ENCODE measurements around the gene DSCAM.
"Not testable (repeated sequence)": the region's sequence is repeated elsewhere in the genome, so short reads cannot be mapped to it uniquely, and the experiment has no call there.

The DSCAM gene

GRCh38 chr21:40472013-40472412 is 374.9 kb downstream of the DSCAM start:
- in situ Hi-C loops (cut with MboI; ENCODE audit: low sequenced_read_pairs), result loop anchor here (25.0 kb wide), 1 partner anchor 590 kb away; no protein-coding TSS in a partner anchor

DNA sequence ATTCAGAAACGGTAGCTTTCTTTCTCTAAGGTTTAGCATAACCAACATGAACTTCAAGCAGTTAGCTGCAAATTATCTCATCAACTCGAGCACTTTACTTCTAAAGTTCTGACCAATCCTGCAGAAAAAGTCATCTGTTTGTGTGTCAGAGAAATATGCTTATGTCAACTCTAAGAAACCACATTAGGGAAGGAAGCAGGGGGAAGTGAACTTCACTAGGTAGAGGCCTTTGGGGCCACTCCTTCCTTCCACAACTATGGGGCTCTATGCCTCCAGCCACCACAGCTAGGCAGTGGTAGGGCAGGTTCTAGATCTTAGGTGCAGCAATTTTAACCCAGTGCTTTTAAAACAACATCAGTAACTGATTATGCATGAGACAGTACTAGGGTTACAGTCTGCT is 375.9 kb downstream of the DSCAM start:
- in situ Hi-C loops (cut with MboI; ENCODE audit: low sequenced_read_pairs), result loop anchor here (25.0 kb wide), 1 partner anchor 591 kb away; no protein-coding TSS in a partner anchor

GRCh38 chr21:40466893-40467483 is 380.0 kb downstream of the DSCAM start:
- in situ Hi-C loops (cut with MboI; ENCODE audit: low sequenced_read_pairs), result loop anchor here (25.0 kb wide), 1 partner anchor 595 kb away; no protein-coding TSS in a partner anchor

GRCh38 chr21:40465382-40465781 is 381.6 kb downstream of the DSCAM start:
- in situ Hi-C loops (cut with MboI; ENCODE audit: low sequenced_read_pairs), result loop anchor here (25.0 kb wide), 1 partner anchor 597 kb away; no protein-coding TSS in a partner anchor

DNA sequence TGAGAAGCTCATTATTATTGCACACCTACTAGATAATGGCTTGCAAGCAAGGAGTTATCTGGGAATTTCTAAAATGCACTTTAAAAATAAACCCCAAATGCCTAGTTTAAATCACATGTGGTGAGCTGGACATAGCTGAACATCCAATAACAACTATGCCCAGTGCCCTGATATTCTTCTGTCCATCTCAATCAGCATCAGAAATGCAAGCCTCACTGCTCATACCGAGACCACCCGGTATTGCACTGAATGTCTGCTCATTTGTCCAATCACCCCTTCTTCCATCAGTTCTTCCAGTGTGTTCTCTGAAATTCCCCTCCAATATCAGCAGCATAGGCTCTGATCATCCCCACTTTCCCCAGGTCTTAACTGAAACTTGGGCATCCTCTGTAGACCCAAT is 383.8 kb downstream of the DSCAM start:
- in situ Hi-C loops (cut with MboI; ENCODE audit: low sequenced_read_pairs), result loop anchor here (25.0 kb wide), 1 partner anchor 599 kb away; no protein-coding TSS in a partner anchor

DNA sequence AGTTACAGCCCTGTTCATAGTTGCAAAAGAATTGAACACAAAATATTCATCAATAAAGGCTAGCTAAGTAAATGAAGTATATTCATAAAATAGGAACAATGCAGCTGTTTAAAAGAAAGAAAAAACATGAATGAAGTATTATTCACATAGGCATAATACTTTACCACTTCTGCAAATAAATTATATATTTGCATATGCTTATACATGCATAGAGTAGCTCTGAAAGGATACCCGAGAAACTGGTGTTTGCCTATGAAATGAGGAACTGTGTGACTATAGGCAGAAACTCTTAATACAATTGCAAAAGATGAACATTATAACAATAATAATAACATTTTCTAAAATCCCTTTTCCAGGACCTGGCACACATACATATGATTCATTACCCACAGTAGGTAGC is 385.9 kb downstream of the DSCAM start:
- in situ Hi-C loops (cut with MboI; ENCODE audit: low sequenced_read_pairs), result loop anchor here (25.0 kb wide), 1 partner anchor 601 kb away; no protein-coding TSS in a partner anchor

DNA sequence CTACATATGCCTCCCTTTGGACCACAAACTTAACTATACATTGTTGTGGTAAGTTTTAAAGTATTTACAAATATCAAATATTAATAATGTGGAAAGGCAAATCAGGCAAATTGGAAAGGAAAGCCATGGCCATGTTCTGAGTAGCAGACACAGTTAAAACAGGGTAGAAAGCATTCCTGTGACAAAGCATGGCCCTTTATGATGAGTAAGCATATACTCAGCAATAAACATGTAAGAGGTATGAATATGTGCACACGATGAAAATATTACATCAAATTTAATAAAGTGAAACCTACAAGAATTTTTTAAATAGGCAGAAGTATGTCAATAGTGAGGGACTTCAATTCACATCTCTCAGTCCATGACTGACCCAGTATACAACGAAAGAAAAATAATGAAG is 389.2 kb downstream of the DSCAM start:
- in situ Hi-C loops (cut with MboI; ENCODE audit: low sequenced_read_pairs), result loop anchor here (25.0 kb wide), 1 partner anchor 605 kb away; no protein-coding TSS in a partner anchor

DNA sequence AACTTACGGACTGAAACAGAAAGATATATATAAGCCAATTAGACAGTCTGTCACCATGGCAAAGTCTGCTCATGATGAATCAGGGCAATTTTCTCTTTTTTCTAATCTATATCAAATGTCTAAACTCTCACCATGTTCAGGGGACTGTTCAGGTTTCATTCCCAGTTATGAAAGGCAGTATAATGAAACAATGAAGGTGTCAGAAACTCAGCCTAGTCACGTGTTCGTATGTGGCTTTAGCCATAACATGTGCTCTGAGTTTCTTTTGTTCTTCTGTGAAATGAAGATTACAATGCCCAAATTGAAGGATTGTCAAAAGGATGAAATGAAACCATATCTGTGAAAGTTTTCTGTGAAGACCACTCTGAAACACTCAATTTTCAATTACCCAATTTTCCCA is 392.9 kb downstream of the DSCAM start:
- in situ Hi-C loops (cut with MboI; ENCODE audit: low sequenced_read_pairs), result loop anchor here (25.0 kb wide), 1 partner anchor 608 kb away; no protein-coding TSS in a partner anchor

- in situ Hi-C loops (cut with MboI; ENCODE audit: low sequenced_read_pairs), result loop anchor here (25.0 kb wide), 1 partner anchor 609 kb away; no protein-coding TSS in a partner anchor
Measured at GRCh38 chr21:40453183-40453582, 393.8 kb downstream of the DSCAM start.

DNA sequence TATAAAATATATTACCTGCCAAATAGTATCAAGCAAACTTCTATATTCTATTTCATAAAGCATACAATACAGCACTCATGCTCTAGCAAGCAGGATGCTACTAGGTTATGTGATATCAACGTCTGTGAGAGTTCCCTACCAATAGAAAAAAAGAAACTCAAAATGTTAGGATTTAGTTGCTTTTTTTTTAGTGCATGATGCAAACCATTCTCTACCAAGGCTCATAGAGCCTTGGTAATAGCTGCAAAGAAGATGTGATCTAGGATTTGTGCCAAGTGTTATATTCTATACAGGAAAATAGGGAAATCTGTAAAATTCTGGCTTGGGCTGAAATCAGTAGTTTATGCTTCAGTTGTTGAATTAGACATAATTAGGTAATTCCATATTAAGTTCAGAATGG is 394.4 kb downstream of the DSCAM start:
- in situ Hi-C loops (cut with MboI; ENCODE audit: low sequenced_read_pairs), result loop anchor here (25.0 kb wide), 1 partner anchor 610 kb away; no protein-coding TSS in a partner anchor

DNA sequence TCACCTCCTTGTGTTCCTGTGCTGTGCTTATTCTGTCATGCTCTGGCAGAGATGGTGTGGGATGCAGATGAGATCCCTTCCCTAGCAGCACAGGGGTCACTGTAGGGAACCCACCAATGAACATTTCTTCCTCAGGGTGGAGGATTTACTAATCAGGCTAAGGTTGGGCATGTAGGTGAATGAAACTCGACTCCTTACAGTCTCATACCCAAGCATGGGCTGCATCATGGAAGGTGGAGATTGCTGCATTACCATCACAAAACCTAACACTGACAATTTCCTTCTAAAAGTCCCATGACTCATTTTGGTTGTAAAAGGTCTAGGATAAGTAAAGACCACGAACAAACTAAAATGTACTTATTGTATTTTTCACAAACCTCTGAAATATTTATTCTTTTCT is 399.9 kb downstream of the DSCAM start:
- in situ Hi-C loops (cut with MboI; ENCODE audit: low sequenced_read_pairs), result no loop called here

DNA sequence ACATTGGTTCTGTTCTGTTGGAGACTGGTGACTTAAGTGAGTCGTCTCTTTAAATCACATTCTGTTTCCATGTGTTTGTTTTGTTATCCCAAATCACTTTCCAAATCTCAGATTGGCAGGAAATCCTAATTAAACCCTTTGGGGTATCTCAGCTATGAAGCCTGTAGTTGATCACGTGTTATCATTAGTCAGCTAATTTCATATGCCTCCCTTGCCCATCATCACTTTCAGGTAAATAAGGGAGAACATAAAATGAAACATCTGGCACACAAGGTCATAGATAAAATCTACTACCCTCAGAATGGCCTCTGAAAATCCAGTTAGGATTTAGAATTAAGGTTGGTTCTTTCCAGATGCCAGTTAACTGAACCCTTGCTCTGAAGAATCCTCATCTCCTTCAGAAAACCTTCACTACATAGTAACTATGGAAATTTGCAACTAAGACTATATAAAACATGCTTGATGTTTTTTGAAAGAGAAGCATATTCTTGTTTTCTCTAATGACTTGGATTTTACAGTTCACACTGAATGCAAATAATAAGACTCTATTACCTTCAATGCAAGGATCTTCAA is 401.5 kb downstream of the DSCAM start:
- in situ Hi-C loops (cut with MboI; ENCODE audit: low sequenced_read_pairs), result no loop called here

DNA sequence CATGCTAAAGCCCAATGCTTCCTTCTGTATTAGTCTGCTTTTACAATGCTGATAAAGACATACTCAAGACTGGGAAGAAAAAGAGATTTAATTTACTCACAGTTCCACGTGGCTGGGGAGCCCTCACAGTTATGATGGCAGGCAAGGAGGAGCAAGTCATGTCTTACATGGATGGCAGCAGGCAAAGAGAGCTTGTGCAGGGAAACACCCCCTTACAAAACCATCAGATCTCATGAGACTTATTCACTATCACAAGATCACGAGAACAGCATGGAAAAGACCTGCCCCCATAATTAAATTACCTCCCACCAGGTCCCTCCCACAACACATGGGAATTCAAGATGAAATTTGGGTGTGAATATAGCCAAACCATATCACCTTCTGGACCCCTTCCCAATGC is 407.4 kb downstream of the DSCAM start:
- in situ Hi-C loops (cut with MboI; ENCODE audit: low sequenced_read_pairs), result not testable (repeated sequence)

DNA sequence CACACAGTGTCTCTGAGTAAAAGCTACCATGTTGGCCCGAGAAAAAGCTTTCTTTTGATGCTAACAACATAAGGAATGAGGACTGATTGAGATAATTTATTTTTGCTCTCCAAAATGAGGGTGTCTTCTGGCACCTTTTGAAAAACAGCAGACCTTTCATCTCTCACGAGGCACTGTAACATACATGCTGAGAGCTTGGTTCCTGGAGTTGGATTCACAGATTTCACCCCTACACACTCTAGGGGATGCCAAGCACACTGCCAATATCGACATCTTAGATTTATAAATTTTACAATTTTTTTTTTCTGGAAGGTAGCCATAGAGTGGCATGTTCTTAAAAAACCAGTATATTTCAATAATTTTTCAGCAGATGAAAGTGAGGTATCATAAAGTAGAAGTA is 408.3 kb downstream of the DSCAM start:
- in situ Hi-C loops (cut with MboI; ENCODE audit: low sequenced_read_pairs), result no loop called here

GRCh38 chr21:40436261-40436660 is 410.7 kb downstream of the DSCAM start:
- in situ Hi-C loops (cut with MboI; ENCODE audit: low sequenced_read_pairs), result no loop called here

DNA sequence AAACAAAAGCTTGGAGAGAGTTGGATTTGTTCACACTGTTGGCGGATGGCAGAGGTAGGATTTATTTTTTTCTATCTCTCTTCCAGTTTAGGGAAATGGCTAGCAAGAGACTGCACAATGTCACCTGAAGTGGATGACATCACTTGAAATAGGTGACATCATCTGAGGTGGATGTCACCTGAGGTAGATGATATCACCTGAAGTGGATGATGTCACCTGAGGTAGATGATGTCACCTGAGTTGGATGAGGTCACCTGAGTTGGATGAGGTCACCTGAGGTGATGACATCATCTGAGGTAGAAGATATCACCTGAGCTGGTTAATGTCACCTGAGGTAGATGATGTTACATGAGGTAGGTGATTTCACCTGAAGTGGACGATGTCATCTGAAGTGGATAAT is 413.4 kb downstream of the DSCAM start:
- in situ Hi-C loops (cut with MboI; ENCODE audit: low sequenced_read_pairs), result no loop called here

- in situ Hi-C loops (cut with MboI; ENCODE audit: low sequenced_read_pairs), result no loop called here
Measured at GRCh38 chr21:40425981-40426380, 421.0 kb downstream of the DSCAM start.

DNA sequence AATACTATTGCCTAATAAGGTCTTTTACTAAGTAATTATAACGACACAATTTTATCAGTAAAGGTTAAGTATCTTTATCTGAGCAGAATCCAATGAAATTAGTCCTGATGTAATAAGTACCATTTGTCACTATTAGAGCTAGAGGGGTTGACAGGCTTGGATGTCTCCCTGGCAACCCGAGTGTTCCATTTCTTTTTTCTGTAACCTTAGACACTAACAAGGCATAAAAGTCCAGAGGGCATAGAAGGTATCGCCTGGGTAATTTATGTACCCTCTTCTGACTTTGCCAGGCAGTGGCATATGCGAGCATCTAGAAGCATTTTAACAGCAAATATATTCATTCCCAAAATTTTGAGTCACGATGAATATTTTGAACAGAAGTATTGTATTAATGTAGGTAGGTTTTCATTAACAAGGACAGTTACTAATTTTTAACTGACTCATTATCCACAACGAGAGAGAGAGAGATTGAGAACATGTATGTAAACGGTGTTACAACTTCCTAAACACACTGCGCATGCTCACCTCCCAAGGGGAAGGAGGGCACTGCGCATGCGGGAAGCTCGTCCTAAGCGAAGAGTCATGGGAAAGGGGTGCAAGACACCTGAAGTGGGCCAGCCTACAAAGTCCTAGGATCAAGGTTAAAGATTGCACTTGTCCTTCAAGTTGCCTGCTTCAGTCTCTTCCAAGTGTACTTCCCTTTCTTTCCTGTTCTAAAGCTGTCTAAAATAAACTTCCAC is 423.9 kb downstream of the DSCAM start:
- in situ Hi-C loops (cut with MboI; ENCODE audit: low sequenced_read_pairs), result no loop called here

GRCh38 chr21:40421121-40421520 is 425.8 kb downstream of the DSCAM start:
- in situ Hi-C loops (cut with MboI; ENCODE audit: low sequenced_read_pairs), result no loop called here

GRCh38 chr21:40416572-40416971 is 430.4 kb downstream of the DSCAM start:
- in situ Hi-C loops (cut with MboI; ENCODE audit: low sequenced_read_pairs), result no loop called here

GRCh38 chr21:40408561-40408960 is 438.4 kb downstream of the DSCAM start:
- in situ Hi-C loops (cut with MboI; ENCODE audit: low sequenced_read_pairs), result no loop called here

DNA sequence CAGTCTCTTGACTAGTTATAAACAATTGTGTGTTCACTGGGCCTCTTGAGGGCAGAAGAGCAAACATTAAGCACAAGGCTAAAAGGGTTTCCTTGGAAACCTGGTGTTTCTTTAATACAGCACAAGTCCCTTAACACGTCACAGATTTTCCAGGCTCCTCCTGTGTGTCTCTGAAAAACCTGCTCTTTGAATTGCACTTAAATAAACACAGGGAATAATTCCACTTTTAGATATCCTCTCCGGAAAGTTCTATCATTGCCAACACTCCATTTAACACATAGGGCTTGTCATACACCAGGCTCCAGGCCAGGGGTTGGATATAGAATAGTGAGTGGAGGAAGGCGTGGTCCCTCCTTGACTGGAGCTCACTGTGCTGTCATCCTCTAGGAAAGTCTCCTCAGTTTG is 442.6 kb downstream of the DSCAM start:
- in situ Hi-C loops (cut with MboI; ENCODE audit: low sequenced_read_pairs), result no loop called here
